Muscle of leg (tissue), 11 donors: Measurements from ENCODE around the gene PNMA6F. TPM values are rescaled to one million over a fixed set of nuclear protein-coding genes. Genes with fewer than 3 reads are reported as not detected.
"Not testable (repeated sequence)": the region's sequence is repeated elsewhere in the genome, so short reads cannot be mapped to it uniquely, and the experiment has no call there.

Source experiments
- DNase-seq: peaks from one replicate; pipeline ENCODE4 v3.0.0; 2013
- H3K27ac ChIP-seq: one replicate; pipeline ENCODE4 v1.5.1; 2013; ENCODE audit warnings: mild to moderate bottlenecking, low read length, control low read depth
- H3K27me3 ChIP-seq: one replicate; pipeline ENCODE4 v1.6.1; 2013; ENCODE audit warnings: low read length; ENCODE audit not compliant: control insufficient read depth, insufficient read depth
- H3K36me3 ChIP-seq: one replicate; pipeline ENCODE4 v1.6.1; 2013; ENCODE audit warnings: low read length; ENCODE audit not compliant: control insufficient read depth, insufficient read depth
- H3K4me1 ChIP-seq: one replicate; pipeline ENCODE4 v1.6.1; 2013; ENCODE audit warnings: low read length; ENCODE audit not compliant: control insufficient read depth, insufficient read depth
- H3K4me3 ChIP-seq: one replicate; pipeline ENCODE4 v1.5.1; 2013; ENCODE audit warnings: low read length, control low read depth
- H3K9me3 ChIP-seq: replicated peaks from 2 replicates; pipeline ENCODE4 v1.6.1; 2013; ENCODE audit warnings: low read depth, low read length; ENCODE audit not compliant: control insufficient read depth
- WGBS: methylation state at CpG from one replicate; pipeline ENCODE4 v1.1.5; 2013; ENCODE audit warnings: missing lambda C conversion rate; ENCODE audit not compliant: insufficient coverage; 5-methylcytosine and 5-hydroxymethylcytosine counted together
- polyA plus RNA-seq, 8 donors: library from polyadenylated mRNA; unstranded; fragments of 120-200 nt; gene quantifications; one replicate each; pipeline versions ENCODE4 v1.2.1 to v1.2.3, GENCODE V29; 2013; ENCODE audit warnings: inconsistent platforms in 1 of 8, low replicate concordance in 1 of 8; ENCODE audit not compliant: insufficient read length in 8 of 8, insufficient read depth in 1 of 8
- total RNA-seq: library from RNA; stranded (reverse); fragments of 120-200 nt; gene quantifications from one replicate; pipeline ENCODE4 v1.2.4, GENCODE V29; 2013

The PNMA6F gene
- total and polyA plus RNA-seq, 9 donors: not detected

DNA sequence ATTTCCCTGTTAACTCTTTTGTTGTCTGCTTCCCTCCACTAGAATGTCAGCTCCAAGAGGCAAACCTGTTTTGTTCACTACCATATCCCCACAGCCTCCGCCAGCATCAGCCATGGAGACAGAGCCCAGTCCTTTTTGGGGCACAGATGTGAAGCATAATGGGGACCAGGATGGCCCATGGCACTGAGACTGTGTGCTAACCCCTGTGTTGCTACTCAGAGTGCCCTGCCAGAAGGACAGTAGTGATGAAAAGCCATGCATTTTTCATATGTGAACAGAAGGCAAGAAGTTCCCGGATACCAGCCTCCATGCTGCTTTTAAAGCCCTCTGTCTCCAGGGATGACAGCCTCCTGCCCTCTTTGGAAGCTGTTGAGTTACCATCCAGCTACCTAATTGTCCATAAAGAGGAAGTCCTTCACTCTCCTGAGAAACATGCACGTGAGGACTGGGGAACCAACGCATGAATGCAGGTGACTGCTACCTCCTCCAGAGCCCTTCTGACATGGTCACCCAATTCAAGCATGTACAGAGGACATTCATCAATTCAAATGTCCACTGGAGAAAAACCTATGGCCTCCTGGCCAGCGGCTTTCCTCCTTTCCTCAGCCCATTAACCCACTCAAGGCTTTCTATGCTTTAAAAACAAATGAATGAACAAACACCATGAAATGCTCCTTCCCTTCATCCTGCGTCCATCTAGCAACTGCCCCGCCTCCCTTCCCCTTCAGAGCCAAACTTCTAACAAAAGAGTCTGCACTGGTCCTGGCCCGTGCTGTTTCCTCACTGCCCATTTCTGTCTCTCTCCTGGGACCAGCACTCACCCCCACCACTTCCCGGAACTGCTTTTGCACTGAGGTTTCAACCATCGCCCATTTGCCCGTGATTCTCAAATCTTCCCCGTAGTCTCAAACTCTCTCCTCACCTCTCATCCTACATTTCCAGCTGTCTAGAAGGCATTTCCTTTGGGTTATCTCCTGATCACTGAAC lies 18.0 kb downstream of the PNMA6F start:
- no peaks in the 10 kb centered on the region for H3K4me1 ChIP-seq
- DNase-seq: no peak
- no peaks in the 10 kb centered on the region for H3K36me3 ChIP-seq
- peaks cover 13% of the 10 kb centered on the region for H3K27me3 ChIP-seq
- WGBS: 66% methylated on average over 11 of the region's 12 CpGs
- H3K4me3 ChIP-seq: no peak overlapping the region
- no peak overlapping the region for H3K27ac ChIP-seq
- H3K9me3 ChIP-seq: no peaks in the 10 kb centered on the region

- no peak overlapping the region for H3K27ac ChIP-seq
- H3K4me1 ChIP-seq: no peaks in the 10 kb centered on the region
- H3K4me3 ChIP-seq: no peak overlapping the region
- no peaks in the 10 kb centered on the region for H3K9me3 ChIP-seq
- DNase-seq: no peak
- H3K27me3 ChIP-seq: peaks cover 13% of the 10 kb centered on the region
- H3K36me3 ChIP-seq: no peaks in the 10 kb centered on the region
- WGBS: 67% methylated on average over 4 of the region's 4 CpGs
Measured at GRCh38 chrX:153302796-153303195, 18.8 kb downstream of the PNMA6F start.

GRCh38 chrX:153301746-153302145 lies 19.8 kb downstream of the PNMA6F start:
- DNase-seq: no peak
- Histone ChIP-seq H3K9me3 (no peaks in the 10 kb centered on the region), H3K27ac (no peak overlapping the region), H3K27me3 (peaks cover 11% of the 10 kb centered on the region), H3K4me3 (no peak overlapping the region), H3K36me3 (no peaks in the 10 kb centered on the region), H3K4me1 (no peaks in the 10 kb centered on the region)
- WGBS: 70% methylated on average over 3 of the region's 3 CpGs

- H3K27me3 ChIP-seq: peaks cover 8% of the 10 kb centered on the region
- no peaks in the 10 kb centered on the region for H3K9me3 ChIP-seq
- no peaks in the 10 kb centered on the region for H3K36me3 ChIP-seq
- H3K4me1 ChIP-seq: no peaks in the 10 kb centered on the region
- H3K27ac ChIP-seq: no peak overlapping the region
- H3K4me3 ChIP-seq: no peak overlapping the region
- 64% methylated on average over 3 of the region's 5 CpGs for WGBS
- DNase-seq: no peak
Measured at GRCh38 chrX:153299855-153300254, 21.7 kb downstream of the PNMA6F start.

DNA sequence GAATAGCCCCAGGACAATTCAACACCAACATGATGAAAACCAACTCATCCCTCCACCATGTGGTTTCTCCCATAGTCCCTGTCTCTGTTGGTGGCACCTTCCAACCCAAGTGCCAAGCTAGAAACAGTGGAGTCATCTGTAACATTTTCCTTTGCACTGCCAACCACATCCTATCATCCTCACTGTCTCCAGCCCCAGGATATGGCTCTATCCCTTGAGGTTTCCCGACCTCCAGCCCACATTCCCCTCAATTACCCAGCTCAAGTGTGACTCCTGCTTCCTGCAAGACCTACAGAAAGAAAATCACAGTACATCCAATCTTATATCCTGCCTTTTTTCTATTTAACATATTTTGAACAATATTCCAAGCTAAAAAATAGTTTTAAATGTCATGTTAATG lies 24.2 kb downstream of the PNMA6F start:
- no peaks in the 10 kb centered on the region for H3K27me3 ChIP-seq
- no peaks in the 10 kb centered on the region for H3K4me1 ChIP-seq
- no peaks in the 10 kb centered on the region for H3K9me3 ChIP-seq
- no peak overlapping the region for H3K27ac ChIP-seq
- WGBS: 50% methylated on average over 1 of the region's 1 CpG
- H3K36me3 ChIP-seq: no peaks in the 10 kb centered on the region
- H3K4me3 ChIP-seq: no peak overlapping the region
- no peak for DNase-seq

DNA sequence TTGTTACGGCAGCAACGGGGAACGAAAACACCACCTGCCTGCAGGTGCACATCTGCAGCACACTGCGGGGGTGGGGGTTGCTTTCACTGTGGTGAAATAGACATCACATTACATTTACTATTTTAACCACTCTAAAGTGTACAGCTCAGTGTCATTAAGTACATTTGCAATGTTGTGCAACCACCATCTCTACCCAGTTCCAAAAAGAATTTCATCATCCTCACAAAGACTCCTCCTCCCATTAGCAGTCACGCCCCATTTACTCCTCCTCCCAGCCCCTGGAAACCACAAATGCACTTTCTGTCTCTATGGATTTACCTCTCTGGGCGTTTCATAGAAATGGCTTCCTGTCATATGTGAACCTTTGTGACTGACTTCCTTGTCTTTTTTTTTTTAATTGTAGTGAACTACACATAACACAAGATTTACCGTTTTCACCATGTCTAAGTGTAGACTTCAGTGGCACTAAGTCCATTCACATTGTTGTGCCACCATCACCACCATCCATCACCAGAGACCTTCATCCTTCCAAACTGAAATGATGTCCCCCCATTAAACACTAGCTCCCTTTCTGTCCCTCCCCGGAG lies 28.0 kb downstream of the PNMA6F start:
- not testable (repeated sequence) for H3K4me3 ChIP-seq, H3K36me3 ChIP-seq, H3K27me3 ChIP-seq, H3K4me1 ChIP-seq, H3K9me3 ChIP-seq, DNase-seq, H3K27ac ChIP-seq
- WGBS: 92% methylated on average over 2 of the region's 8 CpGs

DNA sequence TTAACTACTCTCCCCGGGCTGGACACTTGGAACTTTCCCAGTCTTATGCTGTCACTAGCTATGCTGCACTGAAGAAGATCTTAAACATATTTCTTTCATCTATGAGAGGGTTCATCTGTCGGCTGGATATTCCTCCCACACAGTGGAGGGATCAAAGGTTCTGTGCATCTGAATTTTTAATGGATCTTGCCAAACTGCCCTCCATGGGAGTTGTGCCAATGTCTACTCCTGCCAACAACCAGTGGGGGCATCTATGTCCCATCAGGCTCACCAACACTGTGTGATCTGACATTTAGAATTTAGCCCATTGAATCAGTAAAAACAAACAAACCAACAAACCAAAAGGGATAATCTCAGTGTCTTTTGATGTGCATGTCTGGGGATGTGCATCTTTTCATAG lies 32.8 kb downstream of the PNMA6F start:
- H3K4me3 ChIP-seq, H3K27ac ChIP-seq, H3K36me3 ChIP-seq, DNase-seq, H3K27me3 ChIP-seq, H3K4me1 ChIP-seq, H3K9me3 ChIP-seq: not testable (repeated sequence)
- no CpG with 5 or more reads among the region's 2 CpGs for WGBS

- H3K27ac ChIP-seq, H3K27me3 ChIP-seq, DNase-seq, H3K4me3 ChIP-seq, H3K9me3 ChIP-seq, H3K36me3 ChIP-seq, H3K4me1 ChIP-seq: not testable (repeated sequence)
- no CpG with 5 or more reads among the region's 8 CpGs for WGBS
Measured at GRCh38 chrX:153285678-153286077, 35.9 kb downstream of the PNMA6F start.

DNA sequence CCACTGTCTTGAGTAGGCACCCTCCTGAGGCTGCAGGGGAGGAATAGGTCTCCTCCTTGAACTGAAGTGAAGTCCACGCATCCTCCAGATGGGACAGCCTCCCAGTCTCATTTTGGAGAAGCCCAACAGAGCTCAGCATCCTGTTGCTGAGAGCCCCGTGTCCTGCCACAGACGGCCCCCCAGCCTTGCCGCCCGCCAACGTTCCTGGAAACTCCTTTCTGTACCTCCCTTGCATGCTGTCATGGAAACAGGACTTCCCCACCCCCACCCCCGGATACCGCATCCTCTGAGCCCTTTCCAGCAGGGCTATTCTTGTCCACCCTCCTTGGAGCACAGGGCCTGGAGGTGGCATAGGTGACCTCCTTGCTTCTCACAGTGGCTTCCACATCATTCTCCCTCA lies 37.6 kb downstream of the PNMA6F start:
- H3K9me3 ChIP-seq, H3K27ac ChIP-seq, H3K27me3 ChIP-seq, H3K36me3 ChIP-seq, H3K4me3 ChIP-seq, DNase-seq, H3K4me1 ChIP-seq: not testable (repeated sequence)
- no CpG with 5 or more reads among the region's 8 CpGs for WGBS

DNA sequence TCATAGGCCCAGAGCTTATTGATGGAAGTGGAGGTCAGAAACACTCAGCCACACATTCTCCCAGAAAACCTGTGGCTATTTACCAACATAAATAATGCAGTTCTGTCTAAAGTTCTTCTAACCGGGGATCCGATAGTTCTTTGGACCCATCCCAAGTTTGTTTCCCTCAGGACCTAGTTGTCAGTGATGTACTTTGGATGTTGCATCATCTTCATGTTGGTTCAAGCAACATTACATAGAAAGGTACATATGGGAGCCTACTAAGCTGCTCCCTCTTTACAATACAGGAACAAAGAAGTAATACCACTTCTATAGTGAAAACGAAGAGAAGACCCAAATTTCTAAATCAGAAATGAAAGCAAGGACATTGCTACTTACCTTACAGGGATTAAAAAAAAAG lies 39.8 kb downstream of the PNMA6F start:
- not testable (repeated sequence) for H3K4me1 ChIP-seq, DNase-seq, H3K27ac ChIP-seq, H3K4me3 ChIP-seq, H3K27me3 ChIP-seq, H3K9me3 ChIP-seq, H3K36me3 ChIP-seq
- no CpG with 5 or more reads among the region's 3 CpGs for WGBS
